Stimulated activated CD8-positive, alpha-beta memory T cell treated with anti-CD3 and anti-CD28 coated beads, Interleukin-15, amount 100 ng/mL, for 48 hours (primary cell): ENCODE data around the gene TBC1D8.

Source experiments
- DNase-seq, 2 donors: peaks; one replicate each; pipeline ENCODE4 v3.0.0-alpha.2; 2020; ENCODE audit warnings: low read depth in 2 of 2

The TBC1D8 gene

DNA sequence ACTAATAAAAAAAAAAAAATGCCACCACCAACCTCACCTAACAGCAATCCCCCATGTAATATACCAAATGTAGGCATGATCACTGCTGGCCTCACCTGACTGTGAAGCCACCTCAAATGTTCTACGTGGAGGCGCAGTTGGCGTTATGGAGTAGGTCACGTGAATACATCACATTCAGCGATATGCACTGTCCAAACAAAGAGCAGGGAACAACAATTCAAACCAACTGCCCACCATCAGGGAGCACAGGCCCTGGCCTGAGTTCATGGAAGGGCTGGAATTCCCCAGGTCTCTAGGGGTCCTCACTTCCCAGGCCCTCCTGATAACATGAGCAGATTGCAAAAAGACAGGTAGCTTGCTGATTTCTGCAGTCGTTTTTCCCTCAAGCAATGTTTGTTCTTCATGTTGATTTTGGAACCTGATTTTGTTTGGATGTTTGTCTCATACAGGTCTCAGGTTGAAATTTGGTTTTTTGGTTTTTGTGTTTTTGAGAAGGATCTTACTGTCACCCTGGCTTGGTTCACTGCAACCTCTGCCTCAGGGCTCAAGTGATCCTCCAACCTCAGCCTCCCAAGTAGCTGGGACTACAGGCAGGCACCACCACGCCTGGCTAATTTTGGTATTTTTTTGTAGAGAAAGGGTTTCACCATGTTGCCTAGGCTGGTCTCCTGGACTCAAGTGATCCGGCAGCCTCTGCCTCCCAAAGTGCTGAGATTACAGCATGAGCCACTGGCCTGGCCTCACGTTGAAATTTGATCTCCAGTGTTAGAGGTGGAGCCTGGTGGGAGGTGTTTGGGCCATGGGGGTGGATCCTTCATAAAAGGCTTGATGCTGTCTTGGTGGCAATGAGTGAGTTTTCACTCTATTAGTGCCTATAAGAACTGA lies 15.5 kb downstream of the TBC1D8 start:
- DNase-seq: no peak

DNA sequence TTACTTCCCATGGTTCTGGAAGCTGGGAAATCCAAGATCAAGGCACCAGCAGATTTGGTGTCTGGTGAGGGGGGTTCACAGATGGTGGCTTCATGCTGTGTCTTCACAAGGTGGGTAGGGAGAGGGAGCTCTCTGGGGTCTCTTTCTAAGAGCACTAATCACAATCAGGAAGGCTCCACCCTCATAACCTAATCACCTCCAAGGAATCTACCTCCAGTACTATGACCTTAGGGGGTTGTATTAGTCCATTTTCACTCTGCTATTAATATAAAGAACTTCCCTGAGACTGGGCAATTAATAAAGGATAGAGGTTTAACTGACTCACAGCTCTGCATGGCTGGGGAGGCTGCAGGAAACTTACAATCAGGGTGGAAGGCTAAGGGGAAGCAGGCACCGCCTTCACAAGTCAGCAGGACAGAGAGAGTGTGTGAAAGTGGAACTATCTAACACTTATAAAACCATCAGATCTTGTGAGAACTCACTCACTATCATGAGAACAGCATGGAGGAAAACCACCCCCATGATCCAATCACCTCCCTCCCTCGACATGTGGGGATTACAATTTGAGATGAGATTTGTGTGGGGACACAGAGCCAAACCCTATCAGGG lies 17.6 kb downstream of the TBC1D8 start:
- DNase-seq: no peak

DNA sequence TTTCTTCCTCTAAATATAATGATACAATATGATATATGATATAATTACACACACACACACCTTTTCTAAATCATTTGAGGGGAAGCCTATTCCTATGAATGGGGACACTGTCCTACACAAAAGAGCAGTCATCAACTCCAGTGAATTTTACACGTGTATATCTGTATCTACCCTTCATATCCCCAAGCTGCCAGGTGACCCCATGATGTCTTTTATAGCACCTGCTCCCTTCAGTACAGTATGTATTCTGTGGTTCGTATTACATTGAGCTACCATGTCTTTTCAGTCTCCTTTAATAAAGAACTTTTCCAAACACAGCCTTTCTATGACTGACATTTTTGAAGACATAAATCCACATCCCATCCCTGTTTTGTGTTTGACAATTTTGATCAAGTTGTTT lies 19.0 kb downstream of the TBC1D8 start:
- DNase-seq: no peak

DNA sequence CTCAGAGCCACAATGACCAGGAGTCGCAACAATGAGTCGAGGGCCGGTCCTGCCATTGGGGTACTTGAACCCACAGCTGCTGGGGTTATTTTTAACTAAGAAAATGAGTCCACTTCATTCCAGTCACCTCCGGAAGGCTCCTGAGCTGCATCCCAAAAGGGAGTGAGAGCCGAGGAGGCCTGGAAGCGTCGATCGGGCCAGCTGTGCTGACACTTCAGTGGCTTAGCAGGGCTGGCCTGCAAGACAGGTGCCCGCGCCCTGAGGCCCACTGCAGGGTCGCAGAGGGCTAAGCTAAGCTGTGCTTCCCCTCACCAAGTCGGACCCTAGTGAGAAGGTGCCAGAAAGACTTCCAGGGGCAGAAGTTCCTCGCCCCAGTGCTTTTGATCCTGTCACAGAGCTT lies 21.1 kb downstream of the TBC1D8 start:
- DNase-seq: no peak

DNA sequence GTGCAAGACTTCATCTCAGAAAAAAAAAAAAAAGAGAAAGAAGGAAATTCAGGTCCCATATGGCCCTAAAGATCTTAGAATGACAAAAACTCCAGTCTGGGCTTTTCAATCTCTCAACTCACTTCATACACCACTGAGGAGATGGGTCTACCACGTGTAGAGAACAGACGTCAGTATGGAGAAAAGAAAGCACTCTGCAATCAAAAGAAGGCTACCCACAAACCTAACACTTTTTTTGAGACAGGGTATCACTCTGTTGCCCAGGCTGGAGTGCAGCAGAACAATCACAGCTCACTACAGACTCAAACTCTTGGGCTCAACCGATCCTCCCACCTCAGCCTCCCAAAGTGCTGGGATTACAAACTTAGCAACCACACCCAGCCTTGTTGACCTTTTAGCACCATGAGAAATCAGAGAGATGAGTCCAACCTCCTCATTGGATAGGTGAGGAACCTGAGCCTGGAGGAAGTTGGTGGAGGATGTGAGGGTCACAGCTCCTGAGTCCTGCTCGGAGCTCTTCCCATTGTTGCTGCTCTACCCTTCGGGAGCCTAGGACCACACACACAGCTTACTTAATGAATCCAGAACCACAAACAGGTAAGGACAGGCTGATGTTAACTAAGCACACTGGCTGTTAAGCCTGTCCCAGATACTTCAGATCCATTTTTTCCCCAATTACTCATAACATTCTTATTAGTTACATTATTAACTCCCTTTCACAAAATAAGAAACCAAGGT lies 23.7 kb downstream of the TBC1D8 start:
- DNase-seq: no peak

DNA sequence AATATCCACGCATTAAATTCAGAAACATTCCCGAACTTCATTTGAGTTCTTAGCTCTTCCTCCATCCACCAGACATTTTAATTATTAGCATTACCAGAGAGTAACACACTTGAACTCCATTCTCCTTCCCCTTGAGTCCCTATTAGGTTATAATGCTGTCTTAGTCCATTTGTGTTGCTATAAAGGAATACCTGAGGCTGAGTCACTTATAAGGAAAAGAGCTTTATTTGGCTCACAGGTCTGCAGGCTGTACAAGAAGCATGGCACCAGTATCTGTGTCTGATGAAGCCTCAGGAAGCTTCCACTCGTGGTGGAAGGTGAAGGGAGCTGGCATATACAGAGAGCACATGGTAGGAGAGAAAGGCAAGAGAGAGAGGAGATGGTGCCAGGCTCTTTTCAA lies 25.4 kb downstream of the TBC1D8 start:
- no peak for DNase-seq

DNA sequence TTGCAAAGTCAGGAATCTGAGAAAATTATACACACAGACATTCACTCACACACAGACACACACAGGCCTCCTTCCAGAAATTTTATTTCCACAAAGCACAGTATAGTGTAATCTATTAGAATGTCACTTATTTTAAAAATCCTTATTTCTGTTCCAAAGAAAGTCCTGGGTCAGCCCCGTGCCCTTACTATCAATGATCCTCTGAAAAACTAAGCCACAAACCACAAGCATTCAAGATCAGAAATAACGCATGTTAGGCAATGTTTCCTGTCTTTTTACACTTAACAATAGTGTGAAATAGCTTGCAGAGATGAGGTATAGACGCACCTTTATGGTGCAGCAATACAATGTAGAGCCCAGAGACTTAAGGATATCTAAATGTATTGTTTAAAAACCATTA lies 25.8 kb downstream of the TBC1D8 start:
- DNase-seq: no peak

DNA sequence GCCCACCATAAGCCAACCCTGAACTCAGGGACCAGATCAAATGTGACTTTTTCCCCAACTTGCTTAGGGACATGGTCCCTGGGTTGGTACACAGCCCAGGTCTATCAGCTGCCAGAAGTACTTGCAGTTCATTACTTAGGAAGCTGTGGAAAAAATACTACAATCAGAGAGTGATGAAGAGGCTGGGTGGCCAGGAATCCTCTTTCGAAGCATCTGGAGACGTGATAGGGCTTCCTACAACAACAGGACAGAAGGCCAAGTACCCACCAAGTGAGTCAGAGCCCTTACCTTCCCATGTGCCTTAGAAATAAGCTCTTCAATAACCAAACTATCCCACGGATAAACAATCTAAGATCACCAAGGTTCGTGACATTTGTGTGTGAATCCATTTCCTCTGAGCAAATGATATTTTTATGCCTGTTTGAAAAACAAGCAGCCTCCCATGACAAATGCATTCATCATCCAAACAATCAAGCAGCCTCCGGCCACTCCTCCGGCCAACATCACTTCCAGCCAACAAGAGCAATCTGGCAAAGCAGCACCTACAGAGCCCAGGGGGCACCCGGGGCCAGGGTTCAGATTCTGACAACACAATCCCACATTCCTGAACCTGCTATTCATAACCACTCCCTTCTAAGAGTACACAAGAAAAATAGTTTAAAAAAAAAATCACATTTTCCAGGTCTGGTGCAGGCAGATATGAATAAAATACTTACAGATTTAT lies 26.4 kb downstream of the TBC1D8 start:
- no peak for DNase-seq

DNA sequence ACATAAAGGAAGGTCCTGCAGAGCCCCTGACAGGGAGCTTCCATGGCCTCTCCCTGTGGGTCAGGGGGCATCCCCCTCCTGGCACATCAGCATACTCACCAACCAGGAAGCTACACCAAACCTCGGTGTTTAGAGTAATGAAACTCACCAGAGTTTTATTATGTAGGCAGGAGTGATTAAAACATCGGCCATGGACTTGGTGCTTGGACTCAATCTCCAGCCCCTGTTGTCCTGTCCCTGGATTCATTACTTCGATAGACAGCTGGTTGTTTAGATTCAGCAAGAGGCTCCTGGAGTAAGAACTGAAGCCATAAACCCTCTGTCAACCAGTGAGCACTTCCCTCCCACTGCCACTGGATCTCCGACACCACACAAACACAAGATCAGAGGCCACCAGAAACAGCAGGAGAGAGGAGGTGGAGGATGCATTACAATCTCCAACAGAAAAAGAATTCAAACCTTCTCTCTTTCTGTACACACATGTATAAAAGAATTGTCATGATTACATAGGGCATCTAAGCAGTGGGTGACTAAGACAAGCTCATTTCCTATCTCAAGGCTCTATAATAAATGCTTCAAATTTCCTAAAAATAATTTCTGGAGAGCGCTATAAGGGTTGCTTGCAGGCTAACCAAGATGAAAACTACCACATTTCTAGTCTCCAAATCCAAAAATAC lies 27.2 kb downstream of the TBC1D8 start:
- DNase-seq: no peak

DNA sequence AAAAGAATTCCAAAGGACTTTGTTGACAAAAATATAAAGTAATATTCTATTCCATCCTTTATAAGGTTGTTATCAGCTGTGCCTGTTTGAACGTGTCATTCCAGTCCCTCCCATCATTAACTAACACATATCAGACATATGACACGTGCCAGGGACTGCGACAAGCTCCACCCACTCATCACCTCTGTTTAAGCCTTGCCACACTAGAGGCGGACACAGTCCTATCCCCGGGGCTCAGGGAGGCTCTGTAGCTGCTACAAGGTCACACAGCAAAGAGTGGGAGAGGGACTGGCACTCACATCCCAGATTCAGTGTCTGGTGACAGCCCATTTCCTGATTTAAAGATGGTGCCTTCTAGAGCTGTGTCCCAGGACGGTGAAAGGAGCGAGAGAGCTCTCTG lies 30.0 kb downstream of the TBC1D8 start:
- no peak for DNase-seq

DNA sequence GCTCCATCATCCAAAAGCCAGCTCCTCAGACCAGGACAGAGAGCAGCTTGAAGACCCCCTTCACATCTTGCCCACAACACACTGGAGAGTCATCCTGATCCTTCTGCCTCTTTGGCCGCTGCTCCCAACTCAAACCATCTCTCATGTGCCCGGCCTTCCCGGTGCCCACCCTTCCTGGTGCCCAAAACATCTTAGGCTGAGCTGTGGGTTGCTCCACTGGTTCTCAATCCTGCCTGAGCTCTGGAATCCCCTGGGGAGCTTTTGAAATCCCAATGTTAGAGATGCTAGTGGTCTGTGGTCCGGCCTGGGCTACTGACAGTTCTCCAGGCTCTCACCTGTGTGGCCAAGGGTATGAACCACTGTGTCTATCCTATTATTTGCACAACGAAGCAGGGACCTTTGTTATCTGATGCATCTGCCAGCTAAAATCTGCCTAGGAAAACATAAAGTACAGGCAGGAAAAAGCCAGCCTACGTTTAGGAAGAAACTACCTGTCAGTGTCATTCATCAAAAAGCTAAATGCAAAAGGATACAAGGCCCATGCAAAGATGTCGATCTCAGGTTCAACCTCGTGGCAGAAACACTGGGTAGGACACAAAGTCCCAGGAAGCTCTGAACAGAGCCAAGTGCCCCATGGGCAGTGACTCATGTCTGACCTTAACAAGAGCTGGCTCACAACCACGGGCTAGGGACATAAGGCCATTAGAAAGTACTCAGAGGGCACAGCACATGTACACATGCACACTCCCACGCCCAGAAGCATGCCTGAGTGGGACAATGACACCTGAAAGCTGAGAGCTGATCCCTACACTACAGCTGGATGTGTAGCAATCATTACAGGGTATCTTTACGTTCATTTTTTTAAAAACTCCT lies 30.8 kb downstream of the TBC1D8 start:
- no peak for DNase-seq

DNA sequence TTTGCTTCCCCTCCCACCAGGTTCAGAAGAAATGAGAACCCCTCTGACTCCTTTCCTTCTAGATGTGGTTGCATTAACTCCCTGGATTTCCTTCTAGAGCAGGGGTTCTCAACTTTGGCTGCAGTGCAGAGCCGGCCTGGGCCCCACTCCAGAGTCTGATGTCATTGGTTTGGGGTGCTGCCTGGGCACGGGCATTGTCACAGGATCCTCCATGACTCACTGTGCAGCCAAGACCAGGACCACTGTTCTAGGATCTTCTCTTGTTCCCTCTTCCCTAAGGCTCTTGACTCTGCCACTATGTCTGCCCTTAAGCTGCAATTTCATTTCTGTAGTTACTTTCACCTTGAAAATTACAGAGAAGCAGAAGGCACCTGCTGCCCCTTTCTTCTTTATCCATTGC lies 31.8 kb downstream of the TBC1D8 start:
- DNase-seq: no peak

DNA sequence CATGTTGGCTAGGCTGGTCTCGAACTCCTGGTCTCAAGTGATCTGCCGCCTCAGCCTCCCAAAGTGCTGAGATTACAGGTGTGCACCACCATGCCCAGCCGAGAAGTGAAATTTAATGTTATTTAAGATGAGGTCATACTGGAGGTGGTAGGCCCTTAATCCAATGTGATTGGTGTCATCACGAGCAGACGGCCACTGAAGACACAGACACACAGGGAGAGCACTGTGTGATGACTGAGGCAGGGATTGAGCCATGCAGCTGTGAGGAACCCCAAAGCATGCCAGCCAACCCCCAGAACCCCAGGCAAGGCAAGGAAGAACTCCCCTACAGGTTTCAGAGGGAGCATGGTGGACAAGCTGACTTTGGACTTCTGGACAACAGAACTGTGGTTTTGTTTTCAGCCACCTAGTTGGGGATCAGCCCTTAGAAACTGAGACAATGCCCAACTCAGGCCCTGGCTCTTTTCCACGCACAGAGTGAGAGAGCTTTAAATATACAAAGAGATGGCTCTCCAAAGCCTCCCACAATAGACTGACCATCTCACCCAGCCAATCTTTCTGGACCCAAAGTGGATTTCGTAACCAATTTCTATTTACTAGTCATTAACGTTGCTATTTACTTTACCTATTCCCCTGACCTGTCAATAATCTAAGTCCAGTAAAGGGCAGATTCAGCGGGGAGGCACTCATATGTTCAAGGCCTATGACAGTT lies 34.2 kb downstream of the TBC1D8 start:
- DNase-seq: no peak

DNA sequence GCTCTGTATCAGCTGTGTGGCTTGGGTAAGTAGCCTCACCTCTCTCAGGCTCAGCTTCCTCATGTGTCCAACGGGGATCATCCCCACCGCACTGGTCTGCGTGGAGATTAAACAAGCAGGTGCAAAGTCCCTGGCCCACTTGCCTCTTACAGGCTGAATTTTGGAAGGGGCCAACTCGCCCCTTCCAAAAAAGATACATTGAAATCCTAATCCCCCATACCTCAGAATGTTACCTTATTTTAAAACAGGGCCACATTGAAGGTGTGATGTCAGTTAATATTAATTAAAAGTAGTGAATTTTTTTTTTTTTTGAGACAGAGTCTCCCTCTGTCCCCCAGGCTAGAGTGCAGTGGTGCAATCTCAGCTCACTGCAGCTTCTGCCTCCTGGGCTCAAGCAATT lies 34.8 kb downstream of the TBC1D8 start:
- DNase-seq: no peak

DNA sequence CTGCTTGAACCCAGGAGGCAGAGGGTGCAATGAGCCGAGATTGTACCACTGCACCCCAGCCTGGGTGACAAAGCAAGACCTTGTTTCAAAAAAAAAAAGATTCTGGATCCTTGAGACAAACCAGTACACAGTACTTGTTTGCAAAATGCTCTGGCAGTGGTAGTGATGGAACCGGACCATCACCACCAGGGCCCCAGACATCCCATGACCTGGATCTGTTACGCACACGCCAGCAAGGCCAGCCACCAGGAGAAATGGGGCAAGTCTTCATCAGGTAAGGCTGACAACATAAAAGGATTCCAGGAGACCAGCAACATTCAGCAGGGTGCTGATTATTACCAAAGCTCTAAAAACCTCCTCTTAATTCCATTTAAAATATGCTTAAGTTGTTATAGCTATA lies 35.5 kb downstream of the TBC1D8 start:
- DNase-seq: no peak

DNA sequence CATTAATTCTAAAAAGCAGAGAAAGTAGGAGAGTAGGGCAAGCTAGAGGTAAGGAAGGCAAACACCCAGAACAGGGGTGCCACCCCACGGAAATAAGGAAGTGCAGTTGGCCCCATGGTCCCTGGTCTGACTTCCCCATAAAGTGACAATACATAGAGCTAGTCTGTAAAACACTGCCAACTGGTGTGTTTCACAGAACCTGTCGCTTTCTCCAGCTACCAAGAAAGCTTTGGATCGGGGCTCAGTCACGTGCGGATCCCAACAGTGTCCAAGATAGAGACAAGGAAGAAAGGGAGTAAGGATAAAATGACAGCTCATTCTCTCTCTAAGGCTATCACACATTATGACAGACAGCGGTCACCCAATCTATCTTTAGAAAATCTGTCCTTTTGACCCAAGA lies 36.4 kb downstream of the TBC1D8 start:
- no peak for DNase-seq

DNA sequence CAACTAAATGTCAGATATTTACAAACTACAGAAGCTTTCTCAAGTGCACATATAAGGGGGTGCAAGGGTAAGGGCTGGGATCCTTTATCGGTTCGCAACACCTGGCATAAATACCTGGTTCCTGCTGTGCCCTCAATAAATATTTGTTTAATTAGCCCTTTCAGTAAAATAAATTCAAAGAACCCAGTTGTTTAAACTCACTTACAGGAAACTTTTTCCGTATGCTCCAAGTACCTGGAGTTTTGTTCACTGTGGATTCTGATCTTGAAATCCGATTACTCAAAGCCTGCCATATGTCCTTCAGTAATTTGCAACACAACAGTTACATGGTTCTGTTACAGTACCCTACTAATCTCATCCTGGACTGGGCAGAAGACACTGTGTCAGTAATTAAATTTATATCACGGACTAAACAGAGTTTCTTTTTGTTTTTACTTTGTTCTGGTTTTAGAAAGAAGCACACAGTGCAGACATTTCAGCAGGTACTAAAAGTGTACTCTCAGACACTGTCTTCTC lies 36.9 kb downstream of the TBC1D8 start:
- DNase-seq: no peak

DNA sequence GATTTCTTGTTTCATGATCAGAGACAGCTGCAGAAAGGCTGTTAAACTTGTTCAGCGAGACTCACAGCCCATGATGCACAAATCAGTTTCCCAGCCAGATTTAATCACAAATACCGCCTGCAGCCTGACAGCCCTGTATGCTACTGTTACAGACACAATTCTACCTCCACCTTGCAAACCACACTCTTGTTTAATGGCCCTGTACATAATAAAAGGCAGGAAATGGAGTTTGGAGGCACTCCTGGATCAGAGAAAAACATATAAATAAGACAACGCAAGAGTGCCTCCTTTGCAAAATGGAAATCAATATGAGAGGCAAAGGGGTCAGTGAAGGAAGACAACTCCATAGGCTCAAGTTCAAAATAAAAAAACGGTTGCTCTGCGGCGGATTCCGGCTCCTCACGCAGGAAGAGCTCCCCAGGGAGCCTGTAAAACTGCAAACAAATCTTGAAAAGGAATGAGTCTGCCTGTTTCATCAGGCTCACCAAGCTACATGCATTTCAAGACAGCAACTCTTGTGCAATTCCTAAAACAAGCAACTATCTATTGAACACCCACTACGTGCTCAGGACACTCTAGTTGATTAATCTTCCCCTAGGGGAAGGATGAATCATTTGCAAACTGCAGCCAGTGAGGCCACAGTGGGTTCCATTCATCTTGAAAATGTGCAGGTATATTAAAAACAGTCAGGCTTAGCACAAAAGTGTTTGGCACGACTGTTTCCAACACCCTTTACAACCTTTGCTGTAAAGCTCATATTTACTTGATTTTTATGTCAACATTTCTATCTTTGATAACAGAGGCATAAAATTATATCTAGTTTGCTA lies 37.5 kb downstream of the TBC1D8 start:
- DNase-seq: no peak

DNA sequence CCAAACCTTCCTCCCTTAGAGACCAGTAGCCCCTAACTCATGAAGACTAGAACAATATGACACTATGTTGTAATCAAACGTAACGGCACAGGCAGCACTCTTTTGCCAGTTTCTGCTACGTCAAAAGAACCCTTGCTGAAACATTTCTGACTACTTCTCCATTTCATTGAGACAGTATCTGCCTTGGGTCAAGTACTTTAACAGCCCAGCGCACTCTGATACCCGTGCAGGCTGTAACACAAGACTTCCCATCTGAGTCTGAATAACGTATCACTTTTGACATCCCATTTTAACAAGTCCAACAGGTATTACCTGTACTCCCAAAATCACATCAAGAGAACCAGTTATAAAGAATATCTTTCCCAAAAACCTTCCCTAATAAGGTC lies 38.4 kb downstream of the TBC1D8 start:
- no peak for DNase-seq
